ENCODE measurements around the gene MARCHF3.

GRCh38 chr5:126983874-126984266 lies 46.5 kb downstream of the MARCHF3 start:
- no peak for TF ChIP-seq POLR2A (IDR thresholded peaks at IDR 0.05; ENCODE audit: low read length)
- TF ChIP-seq GATA1 (IDR thresholded peaks at IDR 0.05; ENCODE audit: low read depth, low read length) = no peak

All from erythroblast (primary cell).